KMS-11 (cell line): ENCODE measurements around the gene COL6A2.

Source experiments
- H2AFZ ChIP-seq: fragments of 200-600 bp; sonication (generic); 2 replicates; pipeline ENCODE4 v1.6.1; 2016; ENCODE audit warnings: antibody characterized with exemption, mixed run types, low read depth
- H3K27ac ChIP-seq: fragments of 200-600 bp; sonication (generic); 2 replicates; pipeline ENCODE4 v1.6.1; 2016; ENCODE audit warnings: mild to moderate bottlenecking, mixed run types
- H3K27me3 ChIP-seq: fragments of 200-600 bp; sonication (generic); 2 replicates; pipeline ENCODE4 v1.6.1; 2017; ENCODE audit warnings: mild to moderate bottlenecking, low read depth, mixed run types, moderate library complexity; ENCODE audit not compliant: insufficient read depth
- H3K36me3 ChIP-seq: fragments of 200-600 bp; sonication (generic); 2 replicates; pipeline ENCODE4 v1.6.1; 2017; ENCODE audit warnings: mild to moderate bottlenecking, mixed run types; ENCODE audit not compliant: insufficient read depth
- H3K4me1 ChIP-seq: fragments of 200-600 bp; sonication (generic); 2 replicates; pipeline ENCODE4 v1.6.1; 2016; ENCODE audit warnings: mild to moderate bottlenecking, low read depth, mixed run types; ENCODE audit not compliant: poor library complexity, severe bottlenecking
- H3K4me2 ChIP-seq: fragments of 200-600 bp; sonication (generic); 2 replicates; pipeline ENCODE4 v1.7.0; 2016; ENCODE audit warnings: mild to moderate bottlenecking, mixed run types
- H3K4me3 ChIP-seq: fragments of 200-600 bp; sonication (generic); IDR thresholded peaks from 2 replicates; pipeline ENCODE4 v1.6.1; 2017; ENCODE audit warnings: low read depth, low read length, mixed read lengths; ENCODE audit not compliant: insufficient read depth
- H3K79me2 ChIP-seq: fragments of 200-600 bp; sonication (generic); 2 replicates; pipeline ENCODE4 v1.6.1; 2016; ENCODE audit warnings: low read depth, mixed run types; ENCODE audit not compliant: insufficient read depth
- H3K9ac ChIP-seq: fragments of 200-600 bp; sonication (generic); 2 replicates; pipeline ENCODE4 v1.6.1; 2016; ENCODE audit warnings: mild to moderate bottlenecking, mixed run types
- H4K20me1 ChIP-seq: fragments of 200-600 bp; sonication (generic); 2 replicates; pipeline ENCODE4 v1.6.1; 2016; ENCODE audit warnings: mild to moderate bottlenecking, mixed run types; ENCODE audit not compliant: insufficient read depth
- TF ChIP-seq, protein P1 (sequence below): fragments of 200-600 bp; sonication (generic); conservative IDR thresholded peaks from 2 replicates; pipeline ENCODE4 v1.6.1; 2017; ENCODE audit warnings: low read depth, mild to moderate bottlenecking, antibody characterized with exemption, low read length, moderate library complexity, mixed read lengths

COL6A2 gene

DNA sequence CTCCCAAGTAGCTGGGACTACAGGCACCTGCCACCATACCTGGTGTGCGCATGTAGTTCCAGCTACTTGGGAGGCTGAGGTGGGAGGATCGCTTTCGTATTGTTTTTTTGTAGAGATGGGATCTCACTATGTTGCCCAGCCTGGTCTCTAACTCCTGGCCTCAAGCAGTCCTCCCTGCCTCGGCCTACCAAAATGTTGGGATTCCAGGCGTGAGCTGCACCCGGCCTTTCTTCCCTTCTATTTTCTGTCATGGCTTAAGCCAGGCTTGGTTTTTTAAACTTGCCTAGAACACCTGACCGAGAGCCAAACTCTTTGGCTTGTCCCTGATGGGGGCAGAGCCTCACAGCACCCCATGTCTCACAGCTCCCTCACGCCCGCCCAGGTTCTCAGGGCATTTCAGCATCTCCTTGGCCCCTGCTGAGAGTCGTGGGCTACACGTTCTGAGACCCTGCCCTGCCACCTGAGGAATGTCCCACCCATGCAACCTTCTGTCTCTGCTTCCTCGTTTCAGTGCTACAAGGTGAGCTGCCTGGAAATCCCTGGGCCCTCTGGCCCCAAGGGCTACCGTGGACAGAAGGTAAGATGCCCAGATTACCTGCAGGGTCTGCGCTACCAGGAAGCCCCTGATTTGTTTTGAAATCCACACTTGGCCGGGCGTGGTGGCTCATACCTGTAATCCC, 15.7 kb downstream of the COL6A2 start:
- TF ChIP-seq, protein P1, sequence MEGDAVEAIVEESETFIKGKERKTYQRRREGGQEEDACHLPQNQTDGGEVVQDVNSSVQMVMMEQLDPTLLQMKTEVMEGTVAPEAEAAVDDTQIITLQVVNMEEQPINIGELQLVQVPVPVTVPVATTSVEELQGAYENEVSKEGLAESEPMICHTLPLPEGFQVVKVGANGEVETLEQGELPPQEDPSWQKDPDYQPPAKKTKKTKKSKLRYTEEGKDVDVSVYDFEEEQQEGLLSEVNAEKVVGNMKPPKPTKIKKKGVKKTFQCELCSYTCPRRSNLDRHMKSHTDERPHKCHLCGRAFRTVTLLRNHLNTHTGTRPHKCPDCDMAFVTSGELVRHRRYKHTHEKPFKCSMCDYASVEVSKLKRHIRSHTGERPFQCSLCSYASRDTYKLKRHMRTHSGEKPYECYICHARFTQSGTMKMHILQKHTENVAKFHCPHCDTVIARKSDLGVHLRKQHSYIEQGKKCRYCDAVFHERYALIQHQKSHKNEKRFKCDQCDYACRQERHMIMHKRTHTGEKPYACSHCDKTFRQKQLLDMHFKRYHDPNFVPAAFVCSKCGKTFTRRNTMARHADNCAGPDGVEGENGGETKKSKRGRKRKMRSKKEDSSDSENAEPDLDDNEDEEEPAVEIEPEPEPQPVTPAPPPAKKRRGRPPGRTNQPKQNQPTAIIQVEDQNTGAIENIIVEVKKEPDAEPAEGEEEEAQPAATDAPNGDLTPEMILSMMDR = no peak
- Histone ChIP-seq H3K4me2 (no peak overlapping the region), H3K9ac (no peak overlapping the region), H3K36me3 (no peaks in the 10 kb centered on the region), H3K27me3 (peaks cover 83% of the 10 kb centered on the region), H3K4me3 (no peak overlapping the region), H3K79me2 (no peaks in the 10 kb centered on the region), H4K20me1 (no peaks in the 10 kb centered on the region), H2AFZ (no peak overlapping the region), H3K27ac (no peak overlapping the region), H3K4me1 (no peaks in the 10 kb centered on the region)

DNA sequence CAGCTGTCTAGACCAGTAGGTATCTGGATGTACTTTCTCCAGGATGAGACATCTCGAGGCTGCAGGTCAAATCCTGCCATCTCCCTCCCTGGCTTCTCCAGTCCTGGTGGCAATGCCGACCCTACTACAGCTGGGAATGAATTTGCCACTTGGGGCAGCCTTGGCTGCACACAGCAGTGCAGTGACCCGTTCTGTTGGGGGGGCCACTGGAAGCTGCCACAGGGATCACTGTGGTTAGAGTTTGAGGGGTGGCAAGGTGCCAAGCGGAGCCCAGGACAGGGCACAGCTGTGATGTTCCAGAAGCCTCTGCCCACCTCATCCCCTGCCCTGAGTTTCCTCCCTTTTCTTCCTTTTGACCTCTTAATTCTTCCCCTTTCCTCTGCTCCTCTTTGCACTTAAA, 17.1 kb downstream of the COL6A2 start:
- Histone ChIP-seq H3K79me2 (no peaks in the 10 kb centered on the region), H4K20me1 (no peaks in the 10 kb centered on the region), H3K4me2 (no peak overlapping the region), H3K4me1 (no peaks in the 10 kb centered on the region), H3K27me3 (peaks cover 82% of the 10 kb centered on the region), H3K36me3 (no peaks in the 10 kb centered on the region), H2AFZ (no peak overlapping the region), H3K27ac (no peak overlapping the region), H3K9ac (no peak overlapping the region), H3K4me3 (no peak overlapping the region)
- TF ChIP-seq, protein P1 = no peak

DNA sequence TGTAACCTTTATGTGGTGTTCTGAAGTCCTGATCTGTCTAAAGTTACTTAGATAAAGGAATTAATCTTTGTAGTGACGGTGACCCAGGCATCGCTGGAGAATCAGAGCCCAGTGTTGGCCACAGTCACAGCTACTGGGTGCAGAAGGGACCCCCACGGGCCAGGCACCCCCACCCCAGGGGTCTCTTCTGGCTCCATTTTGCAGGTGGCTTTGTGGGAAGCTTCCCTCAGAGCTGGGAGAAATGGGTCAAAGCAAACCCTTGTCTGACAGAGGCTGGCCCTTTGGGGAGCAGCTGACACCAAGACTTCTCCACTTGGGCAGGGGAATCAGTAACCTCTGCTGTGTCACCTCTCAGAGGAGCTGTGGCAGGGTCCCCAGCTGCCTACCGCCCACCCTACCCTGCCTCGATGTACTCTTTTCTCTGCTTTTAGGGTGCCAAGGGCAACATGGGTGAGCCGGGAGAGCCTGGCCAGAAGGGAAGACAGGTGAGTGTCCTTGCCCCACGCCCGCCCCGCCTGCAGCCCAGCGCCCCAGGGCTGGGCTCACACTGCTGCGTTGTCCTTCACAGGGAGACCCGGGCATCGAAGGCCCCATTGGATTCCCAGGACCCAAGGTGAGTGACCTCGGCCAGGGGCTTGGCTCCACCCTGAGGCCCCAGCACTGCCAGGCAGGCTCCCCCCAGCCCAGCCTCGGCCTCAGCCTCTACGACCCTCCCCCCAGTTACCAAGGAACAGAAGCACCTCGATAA, 17.7 kb downstream of the COL6A2 start:
- Histone ChIP-seq H4K20me1 (no peaks in the 10 kb centered on the region), H3K27ac (no peak overlapping the region), H3K4me2 (no peak overlapping the region), H3K4me1 (no peaks in the 10 kb centered on the region), H3K4me3 (no peak overlapping the region), H3K27me3 (peaks cover 75% of the 10 kb centered on the region), H3K79me2 (no peaks in the 10 kb centered on the region), H2AFZ (no peak overlapping the region), H3K36me3 (no peaks in the 10 kb centered on the region), H3K9ac (no peak overlapping the region)
- TF ChIP-seq, protein P1 = no peak

DNA sequence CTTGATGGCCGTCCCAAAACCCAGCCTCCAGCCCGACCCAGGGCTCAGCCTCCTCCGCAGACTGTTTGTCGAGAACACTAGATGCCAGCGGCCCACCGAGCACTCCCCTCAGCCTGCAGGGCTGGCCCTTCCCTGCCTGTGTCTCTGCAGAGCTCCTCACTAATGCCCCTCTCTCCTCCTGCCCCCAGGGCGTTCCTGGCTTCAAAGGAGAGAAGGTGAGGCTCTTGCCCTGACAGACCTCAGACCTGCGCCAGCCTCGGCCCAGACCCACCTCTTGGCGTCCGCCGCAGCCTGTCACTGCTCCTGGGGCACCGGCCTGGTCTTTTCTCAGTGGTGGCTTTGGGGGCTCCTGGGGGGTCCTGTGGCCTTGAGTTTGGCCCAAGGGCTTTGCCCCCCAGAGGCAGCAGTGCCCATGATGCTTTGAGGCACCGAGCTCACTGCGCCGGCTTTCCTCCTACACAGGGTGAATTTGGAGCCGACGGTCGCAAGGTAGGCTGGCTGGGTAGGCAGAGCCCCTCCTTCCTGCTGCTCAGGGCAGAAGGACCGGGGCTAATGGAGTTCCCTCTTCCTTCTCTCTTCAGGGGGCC, 18.4 kb downstream of the COL6A2 start:
- Histone ChIP-seq H3K79me2 (no peaks in the 10 kb centered on the region), H3K4me3 (no peak overlapping the region), H3K36me3 (no peaks in the 10 kb centered on the region), H3K4me1 (no peaks in the 10 kb centered on the region), H3K9ac (no peak overlapping the region), H3K4me2 (no peak overlapping the region), H2AFZ (no peak overlapping the region), H3K27me3 (peaks cover 77% of the 10 kb centered on the region), H3K27ac (no peak overlapping the region), H4K20me1 (no peaks in the 10 kb centered on the region)
- TF ChIP-seq, protein P1 = no peak
